HCT116 (cell line): Measurements from ENCODE around the gene GPHN. TPM values are rescaled to one million over a fixed set of nuclear protein-coding genes. Genes with fewer than 3 reads are reported as not detected.

ENCODE experiments used
- ATAC-seq: fragments of 200-7000 bp; cut with Tn5 transposase; 2 replicates; pipeline ENCODE4 v1.9.1; 2020; ENCODE audit warnings: mild to moderate bottlenecking, moderate library complexity
- BruUV-seq: library from RNA; stranded (reverse); fragments of 400-500 nt; replicated peaks from 2 replicates; lab custom pipeline; 2021; lab: Mats Ljungman, UMichigan
- CTCF ChIA-PET: fragments of 300-600 bp; sonication (Branson Sonifier 250); formaldehyde crosslinking; loops from one replicate; lab custom pipeline; 2021; ENCODE audit warnings: antibody characterized with exemption; lab: Charles Lee
- POLR2A ChIA-PET: fragments of 300-600, 350-600 bp; sonication (Branson Sonifier 250); formaldehyde crosslinking; loops from one replicate; lab custom pipeline; 2021; ENCODE audit warnings: antibody characterized with exemption; lab: Charles Lee
- RAD21 ChIA-PET, 2 experiments: fragments of 300-600 bp; sonication (Branson Sonifier 250); formaldehyde crosslinking; loops; one replicate each; lab custom pipeline; 2023; ENCODE audit warnings: low total read pairs in 2 of 2; ENCODE audit not compliant: uncharacterized antibody in 2 of 2, unreplicated experiment in 2 of 2, low non-redundant PET in 1 of 2; lab: Charles Lee
- DNase-seq: peaks from one replicate; pipeline ENCODE4 v3.0.0-alpha.2; 2010; ENCODE audit warnings: low read depth, low spot score
- H2AFZ ChIP-seq: fragments of 200-600 bp; shearing (Covaris generic), sonication (generic); 2 replicates; pipeline ENCODE4 v1.6.1; 2017; ENCODE audit warnings: low read depth, mixed run types, mixed read lengths, antibody characterized with exemption, low read length; ENCODE audit not compliant: poor library complexity, severe bottlenecking
- H3K27ac ChIP-seq: 2 replicates; pipeline ENCODE4 v1.5.1; 2012; ENCODE audit warnings: low read depth, low read length
- H3K27me3 ChIP-seq: fragments of 200-600 bp; sonication (generic); 2 replicates; pipeline ENCODE4 v1.6.1; 2016; ENCODE audit warnings: mixed run types, low read length, mixed read lengths; ENCODE audit not compliant: insufficient read depth
- H3K36me3 ChIP-seq, 2 experiments: fragments of 200-500 bp in 1 of 2; fragments of 200-600 bp in 1 of 2; sonication (Bioruptor generic) in 1 of 2; sonication (generic) in 1 of 2; 2 replicates each; pipeline versions ENCODE4 v1.5.1 to v1.6.1; 2014 to 2016; ENCODE audit warnings: low read length in 2 of 2, inconsistent platforms in 1 of 2, mixed read lengths in 1 of 2, mixed run types in 1 of 2; ENCODE audit not compliant: insufficient read depth in 2 of 2, control insufficient read depth in 1 of 2
- H3K4me1 ChIP-seq, 2 experiments: fragments of 200-600 bp in 1 of 2; sonication (generic) in 1 of 2; 2 replicates each; pipeline versions ENCODE4 v1.5.1 to v1.6.1; 2012 to 2017; ENCODE audit warnings: low read length in 2 of 2, inconsistent platforms in 1 of 2, mild to moderate bottlenecking in 1 of 2, mixed read lengths in 1 of 2, mixed run types in 1 of 2, moderate library complexity in 1 of 2; ENCODE audit not compliant: insufficient read depth in 2 of 2, control insufficient read depth in 1 of 2
- H3K4me2 ChIP-seq: fragments of 200-600 bp; sonication (generic); 2 replicates; pipeline ENCODE4 v1.6.1; 2017; ENCODE audit warnings: mixed run types, low read length, mixed read lengths
- H3K4me3 ChIP-seq, 2 experiments: fragments of 200-600 bp in 1 of 2; sonication (generic) in 1 of 2; replicated peaks in 1 of 2; 2 replicates each; pipeline ENCODE4 v1.5.1; 2011 to 2016; ENCODE audit warnings: low read length in 2 of 2, control low read depth in 1 of 2, low read depth in 1 of 2, mild to moderate bottlenecking in 1 of 2, mixed read lengths in 1 of 2, mixed run types in 1 of 2
- H3K79me2 ChIP-seq: fragments of 200-600 bp; sonication (generic); 2 replicates; pipeline ENCODE4 v1.6.1; 2017; ENCODE audit warnings: mild to moderate bottlenecking, mixed run types, low read length, moderate library complexity, mixed read lengths; ENCODE audit not compliant: insufficient read depth
- H3K9ac ChIP-seq: fragments of 200-600 bp; sonication (generic); 2 replicates; pipeline ENCODE4 v1.6.1; 2016; ENCODE audit warnings: low read length, mixed read lengths
- H3K9me2 ChIP-seq: fragments of 200-600 bp; sonication (generic), shearing (Covaris generic); 2 replicates; pipeline ENCODE4 v1.6.1; 2017; ENCODE audit warnings: mixed run types, mild to moderate bottlenecking, moderate library complexity; ENCODE audit not compliant: insufficient read depth
- H3K9me3 ChIP-seq, 2 experiments: fragments of 200-500 bp in 1 of 2; fragments of 200-600 bp in 1 of 2; sonication (Bioruptor generic) in 1 of 2; sonication (generic) in 1 of 2; 2 replicates each; pipeline ENCODE4 v1.6.1; 2014 to 2017; ENCODE audit warnings: low read length in 2 of 2, mixed read lengths in 2 of 2, inconsistent platforms in 1 of 2, low read depth in 1 of 2, mild to moderate bottlenecking in 1 of 2, mixed run types in 1 of 2, moderate library complexity in 1 of 2; ENCODE audit not compliant: control insufficient read depth in 1 of 2, insufficient read depth in 1 of 2
- H4K20me1 ChIP-seq: fragments of 200-600 bp; sonication (generic), shearing (Covaris generic); 2 replicates; pipeline ENCODE4 v1.6.1; 2017; ENCODE audit warnings: mixed run types, mild to moderate bottlenecking, moderate library complexity; ENCODE audit not compliant: insufficient read depth
- CEBPB ChIP-seq: IDR thresholded peaks from 2 replicates; pipeline ENCODE4 v1.6.1; 2012; ENCODE audit warnings: low read depth
- CTCF ChIP-seq, 3 experiments: fragments of 200-600 bp in 1 of 3; sonication (generic) in 1 of 3; IDR thresholded peaks in 2 of 3; conservative IDR thresholded peaks in 1 of 3; 2 replicates each; pipeline ENCODE4 v1.5.1; 2012 to 2017; ENCODE audit warnings: low read depth in 2 of 3, low read length in 2 of 3, antibody characterized with exemption in 1 of 3, borderline replicate concordance in 1 of 3, control low read depth in 1 of 3, mild to moderate bottlenecking in 1 of 3, mixed read lengths in 1 of 3, mixed run types in 1 of 3, moderate library complexity in 1 of 3; ENCODE audit not compliant: insufficient read depth in 1 of 3
- EGR1 ChIP-seq: IDR thresholded peaks from 2 replicates; pipeline ENCODE4 v1.6.1; 2012; ENCODE audit warnings: low read depth
- ELF1 ChIP-seq: IDR thresholded peaks from 2 replicates; pipeline ENCODE4 v1.6.1; 2012; ENCODE audit warnings: low read depth, borderline replicate concordance
- JUND ChIP-seq: IDR thresholded peaks from 2 replicates; pipeline ENCODE4 v1.6.1; 2012
- REST ChIP-seq: IDR thresholded peaks from 2 replicates; pipeline ENCODE4 v1.6.1; 2012; ENCODE audit warnings: low read depth
- SP1 ChIP-seq: IDR thresholded peaks from 2 replicates; pipeline ENCODE4 v1.6.1; 2012; ENCODE audit warnings: low read depth
- YY1 ChIP-seq: IDR thresholded peaks from 2 replicates; pipeline ENCODE4 v1.6.1; 2011; ENCODE audit warnings: low read length, low read depth, moderate library complexity, mild to moderate bottlenecking; ENCODE audit not compliant: insufficient replicate concordance; ENCODE audit errors: extremely low read depth
- ZBTB33 ChIP-seq: IDR thresholded peaks from 2 replicates; pipeline ENCODE4 v1.6.1; 2011; ENCODE audit warnings: mild to moderate bottlenecking, low read length, moderate library complexity; ENCODE audit not compliant: insufficient replicate concordance; ENCODE audit errors: extremely low read depth
- intact Hi-C: fragments of 100-400 bp; cut with micrococcal nuclease; formaldehyde crosslinking; loops from 2 replicates; pipeline ENCODE4 v1.10.0; 2022
- total RNA-seq: library from RNA; stranded (reverse); gene quantifications from one replicate; pipeline ENCODE4 v1.2.1, GENCODE V29; 2021; ENCODE audit not compliant: unreplicated experiment

Gene GPHN
- total RNA-seq, 1 experiment from 2014 or later: 43.8 TPM

- Histone ChIP-seq H3K4me1 (no peaks in the 10 kb centered on the region), H3K9ac (no peak overlapping the region), H3K79me2 (peaks cover 3% of the 10 kb centered on the region; the same call in 1 of the 2 replicates), H2AFZ (no peak overlapping the region), H3K4me2 (no peak overlapping the region)
- CTCF ChIA-PET: no interaction called here
- BruUV-seq: no TSS peak
- DNase-seq: no peak
- ATAC-seq: no peak
- no peak for TF ChIP-seq CTCF (IDR thresholded peaks at IDR 0.05 in 2 of 3, conservative IDR thresholded peaks at IDR 0.05 in 1 of 3; ENCODE audit: borderline replicate concordance in 1 of 3, insufficient read depth in 1 of 3, low read depth in 2 of 3, low read length in 2 of 3)
- no peak for TF ChIP-seq REST
- no peak for TF ChIP-seq JUND
- no peak for TF ChIP-seq EGR1
- TF ChIP-seq ELF1: no peak
- no peak for TF ChIP-seq YY1
- TF ChIP-seq SP1: no peak
- no peak for TF ChIP-seq CEBPB
- TF ChIP-seq ZBTB33: no peak
- TF ChIP-seq, all 23 proteins: peak for 0
- Histone ChIP-seq H4K20me1 (no peaks in the 10 kb centered on the region), H3K27me3 (no peaks in the 10 kb centered on the region), H3K4me3 (no peak overlapping the region), H3K36me3 (no peaks in the 10 kb centered on the region), H3K9me3 (no peaks in the 10 kb centered on the region; a peak in 1 of 4 replicates), H3K9me2 (peaks cover 2% of the 10 kb centered on the region; the same call in 1 of the 2 replicates), H3K27ac (no peak overlapping the region)
- intact Hi-C loops: no loop called here
- ChIA-PET RAD21 (no interaction called here), POLR2A (no interaction called here)
Measured at GRCh38 chr14:66900719-66901118, 392.8 kb downstream of the GPHN start.
